Inflammatory macrophage (primary cell): ENCODE measurements around the gene FAAP100.

ENCODE experiments used
- DNase-seq, 2 donors: peaks; one replicate each; pipeline ENCODE4 v3.0.0-alpha.2; 2020 to 2022

The FAAP100 gene

GRCh38 chr17:81523402-81524038 lies 28.6 kb downstream of the FAAP100 start:
- no peak for DNase-seq

DNA sequence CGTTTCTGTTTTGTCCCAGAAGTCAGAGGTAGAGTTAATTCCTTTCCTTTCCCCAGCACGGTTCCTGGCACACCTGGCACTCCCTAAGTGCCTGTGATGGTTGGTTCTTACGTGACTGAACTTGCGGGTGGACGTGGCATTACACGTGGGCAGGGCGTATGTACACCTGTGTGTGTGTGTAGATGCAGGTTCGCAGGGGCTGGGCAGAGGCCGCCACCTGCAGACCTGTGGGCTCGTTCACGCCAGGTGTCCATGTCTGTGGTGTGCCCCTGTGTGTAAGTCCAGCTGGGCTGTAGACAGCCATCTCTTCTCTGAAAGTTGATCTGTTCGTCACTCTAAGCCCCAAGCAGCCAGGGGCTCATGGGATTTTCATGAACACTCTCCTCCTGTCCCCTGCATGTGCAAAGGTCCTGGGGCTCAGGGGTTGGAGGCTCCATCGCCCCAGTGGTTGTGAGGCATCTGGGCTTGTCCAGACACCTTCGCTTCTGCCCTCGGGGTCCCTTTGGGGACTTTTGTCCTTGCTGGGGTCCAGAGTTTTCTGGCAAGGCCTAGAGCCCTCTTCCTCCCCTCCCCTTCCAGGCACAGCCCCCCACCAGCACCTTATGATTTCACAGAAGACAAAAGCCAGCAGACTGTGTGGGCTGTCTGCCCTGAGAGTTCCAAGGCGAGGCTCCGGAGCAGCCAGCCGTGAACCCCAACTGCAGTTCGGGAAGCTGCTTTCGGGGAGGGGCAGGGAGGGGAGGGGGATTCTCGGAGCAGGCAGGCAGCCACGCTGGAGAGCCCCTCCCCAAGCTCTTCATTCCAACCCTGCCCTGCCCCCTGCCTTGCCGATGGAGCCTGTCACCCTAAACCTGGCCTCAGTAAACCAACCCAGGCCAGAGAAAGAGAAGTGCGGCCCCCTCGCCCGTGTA lies 29.4 kb downstream of the FAAP100 start:
- peak in 1 of 2 donors; percentile 42 for DNase-seq

GRCh38 chr17:81520021-81520901 lies 31.9 kb downstream of the FAAP100 start:
- no peak for DNase-seq

- DNase-seq: peak in 1 of 2 donors; percentile 35
Measured at GRCh38 chr17:81519284-81520020, 32.7 kb downstream of the FAAP100 start.

DNA sequence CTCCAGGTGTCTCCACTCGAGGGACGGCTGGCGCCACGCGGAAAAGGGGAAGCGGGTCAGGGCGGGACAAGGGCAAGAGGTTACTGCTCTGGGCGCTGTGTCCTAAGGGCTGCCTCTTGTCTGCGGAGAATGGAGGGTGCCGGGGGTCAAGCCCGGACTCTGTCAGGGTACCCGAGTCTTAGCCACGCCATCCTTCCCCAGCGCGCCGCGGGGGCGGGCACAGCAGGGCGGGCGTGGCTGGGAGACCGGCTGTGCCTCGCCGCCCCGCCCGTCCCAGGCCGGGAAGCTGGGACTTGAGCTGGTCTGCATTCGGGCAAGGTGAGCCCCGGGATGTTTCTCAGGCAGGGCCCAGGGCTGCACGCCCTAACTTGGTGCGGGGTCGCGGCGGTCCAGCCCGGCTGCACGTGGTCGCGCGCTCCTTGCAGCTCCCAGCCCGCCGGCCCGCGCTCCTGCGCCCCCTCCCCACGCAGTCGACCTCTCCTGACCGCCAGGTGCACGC lies 33.3 kb downstream of the FAAP100 start:
- DNase-seq: peak; percentile 37

GRCh38 chr17:81518113-81518784 lies 33.9 kb downstream of the FAAP100 start:
- DNase-seq: no peak

GRCh38 chr17:81517339-81518112 lies 34.6 kb downstream of the FAAP100 start:
- DNase-seq: no peak

DNA sequence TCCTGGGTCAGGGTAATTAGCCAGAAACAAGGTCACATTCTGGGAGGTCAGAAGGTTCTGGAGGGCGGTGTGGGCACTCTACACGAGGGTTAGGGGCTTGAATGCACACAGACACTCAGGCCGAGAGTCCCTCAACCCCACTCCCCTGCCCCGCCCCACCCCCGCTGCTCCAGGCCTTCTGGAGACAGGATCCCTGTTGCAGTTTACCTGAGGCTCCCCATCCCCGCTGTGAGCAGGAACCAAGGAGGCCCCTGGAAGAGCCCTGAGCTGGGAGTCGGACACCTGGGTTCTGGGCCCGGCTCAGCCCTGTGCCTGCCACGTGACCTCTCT lies 35.2 kb downstream of the FAAP100 start:
- DNase-seq: no peak

GRCh38 chr17:81516439-81516838 lies 35.7 kb downstream of the FAAP100 start:
- no peak for DNase-seq

DNA sequence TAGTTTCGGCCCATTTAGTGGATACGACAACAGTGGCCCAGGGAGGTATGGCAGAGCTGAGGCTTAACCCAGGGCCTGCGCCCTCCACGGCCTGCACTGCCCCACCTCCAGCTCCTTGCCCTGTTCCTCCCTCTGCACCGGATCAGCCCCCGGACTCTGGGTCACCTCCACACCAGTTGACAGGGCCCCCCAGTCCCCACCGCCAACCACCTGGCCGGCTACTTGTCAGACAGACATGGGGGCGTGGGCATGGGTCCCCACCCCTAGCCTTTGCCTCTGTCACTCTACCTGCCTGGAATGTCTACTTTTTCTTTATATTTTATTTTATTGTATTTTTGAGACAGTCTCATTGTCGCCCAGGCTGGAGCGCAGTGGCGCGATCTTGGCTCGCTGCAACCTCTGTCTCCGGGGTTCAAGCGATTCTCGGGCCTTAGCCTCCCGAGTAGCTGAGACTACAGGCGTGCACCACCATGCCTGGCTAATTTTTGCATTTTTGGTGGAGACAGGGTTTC lies 36.6 kb downstream of the FAAP100 start:
- no peak for DNase-seq

- DNase-seq: peak; percentile 70 to 80
Measured at GRCh38 chr17:81514739-81515529, 37.2 kb downstream of the FAAP100 start.

- DNase-seq: no peak
Measured at GRCh38 chr17:81514489-81514738, 37.7 kb downstream of the FAAP100 start.

GRCh38 chr17:81513753-81514488 lies 38.2 kb downstream of the FAAP100 start:
- DNase-seq: peak; percentile 47 to 69

DNA sequence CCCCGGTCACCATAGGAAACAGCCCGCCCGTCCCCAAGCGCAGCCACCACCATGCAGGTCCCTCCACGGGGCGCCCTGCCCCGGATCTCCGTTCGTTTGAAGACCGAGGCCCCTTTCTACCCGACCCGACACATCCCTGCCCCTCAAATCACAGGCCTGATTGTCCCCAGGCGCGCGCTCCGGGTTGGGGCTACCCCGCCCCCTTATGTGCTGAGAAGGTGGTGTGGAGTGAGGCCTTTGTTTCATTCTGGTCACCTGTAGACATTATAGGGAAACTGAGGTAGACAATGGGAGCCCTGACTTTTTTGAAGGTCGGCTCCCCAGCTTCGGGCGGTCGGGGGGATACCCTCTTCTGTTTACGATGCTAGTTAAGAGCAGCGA lies 38.8 kb downstream of the FAAP100 start:
- DNase-seq: peak; percentile 42 to 44

GRCh38 chr17:81512562-81513371 lies 39.4 kb downstream of the FAAP100 start, which contains the start of gene ACTG1:
ACTG1 (minus strand) TSS chr17:81512799; CDS start chr17:81512354, 445 bp downstream.
- peak; percentile 93 to 97 for DNase-seq

- peak in 1 of 2 donors; percentile 62 for DNase-seq
Measured at GRCh38 chr17:81511804-81512561, 40.2 kb downstream of the FAAP100 start.

GRCh38 chr17:81511554-81511803 lies 40.7 kb downstream of the FAAP100 start:
- DNase-seq: peak in 1 of 2 donors; percentile 13
